ENCODE measurements around the gene CNBP. TPM values are rescaled to one million over a fixed set of nuclear protein-coding genes. Genes with fewer than 3 reads are reported as not detected.

CNBP gene
- total and polyA plus RNA-seq, 2 of the 13 experiments (the other 11 are each of a cell fraction or from before 2014, with no cell fraction given): 282 to 354 TPM

DNA sequence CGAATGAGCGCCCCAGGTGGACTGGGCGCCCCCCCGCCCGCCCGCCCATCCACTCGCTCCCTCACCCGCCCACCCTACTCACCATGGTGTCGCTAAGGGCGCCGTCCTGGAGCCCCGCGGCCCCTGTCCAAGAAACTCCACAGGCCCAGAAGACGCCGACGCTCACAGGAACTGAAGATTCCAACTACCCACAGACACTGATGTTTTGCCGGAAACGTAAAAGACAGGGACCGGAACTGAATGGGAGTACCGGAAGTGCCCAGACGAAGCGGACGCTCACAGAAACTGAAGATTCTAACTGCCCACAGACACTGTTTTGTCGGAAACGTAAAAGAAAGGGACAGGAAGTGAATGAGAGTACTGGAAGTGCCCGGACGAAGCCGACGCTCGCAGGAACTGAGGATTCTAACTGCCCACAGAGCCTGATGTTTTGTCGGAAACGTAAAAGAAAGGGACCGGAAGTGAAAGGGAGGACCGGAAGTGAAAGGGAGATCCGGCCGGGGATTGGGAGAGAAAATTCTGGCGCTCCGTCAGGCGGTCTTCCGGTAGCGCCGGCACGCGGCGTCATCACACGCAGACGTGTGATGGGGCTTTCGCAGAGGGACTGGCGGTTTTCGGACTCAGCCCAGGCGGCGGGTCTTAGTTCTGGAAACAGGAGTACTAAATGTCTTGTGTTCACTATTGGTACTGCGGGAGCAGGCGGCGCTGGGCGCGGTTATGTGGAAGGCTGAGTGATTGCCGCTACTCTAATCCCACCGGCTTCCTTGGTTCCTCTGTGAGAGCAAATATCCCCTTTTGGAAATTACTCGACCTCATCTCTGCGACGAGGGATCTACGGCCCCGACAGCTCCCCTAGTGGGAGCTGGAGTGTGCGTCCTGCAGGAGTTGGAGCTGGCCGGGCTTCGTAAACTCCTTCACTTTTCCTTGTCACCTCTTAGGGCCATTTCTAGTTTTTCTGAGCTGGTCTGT, 22.5 kb downstream of the CNBP start, which contains the start of gene ISY1 (continued):
- TF ChIP-seq, protein P1, sequence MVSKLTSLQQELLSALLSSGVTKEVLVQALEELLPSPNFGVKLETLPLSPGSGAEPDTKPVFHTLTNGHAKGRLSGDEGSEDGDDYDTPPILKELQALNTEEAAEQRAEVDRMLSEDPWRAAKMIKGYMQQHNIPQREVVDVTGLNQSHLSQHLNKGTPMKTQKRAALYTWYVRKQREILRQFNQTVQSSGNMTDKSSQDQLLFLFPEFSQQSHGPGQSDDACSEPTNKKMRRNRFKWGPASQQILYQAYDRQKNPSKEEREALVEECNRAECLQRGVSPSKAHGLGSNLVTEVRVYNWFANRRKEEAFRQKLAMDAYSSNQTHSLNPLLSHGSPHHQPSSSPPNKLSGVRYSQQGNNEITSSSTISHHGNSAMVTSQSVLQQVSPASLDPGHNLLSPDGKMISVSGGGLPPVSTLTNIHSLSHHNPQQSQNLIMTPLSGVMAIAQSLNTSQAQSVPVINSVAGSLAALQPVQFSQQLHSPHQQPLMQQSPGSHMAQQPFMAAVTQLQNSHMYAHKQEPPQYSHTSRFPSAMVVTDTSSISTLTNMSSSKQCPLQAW (CRISPR knock-in tag; IDR thresholded peaks at IDR 0.05): no peak
- TF ChIP-seq POLR2A (IDR thresholded peaks at IDR 0.05; ENCODE audit: insufficient read depth in 1 of 2, low read depth in 2 of 2, low read length in 2 of 2): peak; percentile 82 to 94
- TF ChIP-seq ZNF451 (CRISPR knock-in tag; IDR thresholded peaks at IDR 0.05): no peak
- no peak for TF ChIP-seq NFE2L2 (IDR thresholded peaks at IDR 0.05; ENCODE audit: low read length)
- TF ChIP-seq ZNF18 (CRISPR knock-in tag; IDR thresholded peaks at IDR 0.05; ENCODE audit: insufficient replicate concordance): peak; percentile 63
- no peak for TF ChIP-seq HNRNPUL1 (IDR thresholded peaks at IDR 0.05; ENCODE audit: low read depth, low read length)
- TF ChIP-seq CREB3 (CRISPR knock-in tag; IDR thresholded peaks at IDR 0.05): no peak
- peak; percentile 34; the same call in 1 of the 2 replicates for TF ChIP-seq CHD2 (IDR thresholded peaks at IDR 0.05; ENCODE audit: low read depth, low read length)
- peak; percentile 85 for TF ChIP-seq MYPOP (CRISPR knock-in tag; IDR thresholded peaks at IDR 0.05)
- peak; percentile 59; the same call in 1 of the 2 replicates for TF ChIP-seq MTA1 (CRISPR knock-in tag; IDR thresholded peaks at IDR 0.05; ENCODE audit: borderline replicate concordance)
- no peak; the same call in none of the 2 replicates for TF ChIP-seq MEIS2 (CRISPR knock-in tag; IDR thresholded peaks at IDR 0.05)
- no peak; the same call in 1 of the 2 replicates for TF ChIP-seq ZNF296 (CRISPR knock-in tag; conservative IDR thresholded peaks at IDR 0.05)
- TF ChIP-seq ATF1 (CRISPR knock-in tag; IDR thresholded peaks at IDR 0.05): peak; percentile 96
- TF ChIP-seq ZNF577 (CRISPR knock-in tag; IDR thresholded peaks at IDR 0.05; ENCODE audit: borderline replicate concordance, low read depth): no peak
- TF ChIP-seq ZNF567 (CRISPR knock-in tag; IDR thresholded peaks at IDR 0.05; ENCODE audit: borderline replicate concordance): no peak
- peak; percentile 43 for TF ChIP-seq BORCS8-MEF2B (CRISPR knock-in tag; IDR thresholded peaks at IDR 0.05)
- peak; percentile 56; the same call in 1 of the 2 replicates for TF ChIP-seq ZNF543 (CRISPR knock-in tag; IDR thresholded peaks at IDR 0.05)
- 0 out of 2 replicates have a peak, but pooled peaks have one; percentile 36 for TF ChIP-seq ESRRA (CRISPR knock-in tag; IDR thresholded peaks at IDR 0.05; ENCODE audit: low read depth)
- peak; percentile 49; the same call in 1 of the 2 replicates for TF ChIP-seq ARID5B (CRISPR knock-in tag; IDR thresholded peaks at IDR 0.05)

Measured in HepG2 (cell line).